HCT116 (cell line): ENCODE data around the gene RAB13.

Experiments used
- EZH2 ChIP-seq: fragments of 200-600 bp; sonication (generic); IDR thresholded peaks from 2 replicates; pipeline ENCODE4 v1.6.1; 2017; ENCODE audit warnings: antibody characterized with exemption, mixed run types
- POLR2A ChIP-seq: IDR thresholded peaks from 2 replicates; pipeline ENCODE4 v1.7.0; 2011; ENCODE audit warnings: borderline replicate concordance; ENCODE audit not compliant: insufficient read depth, insufficient read length; ENCODE audit errors: extremely low read depth

- TF ChIP-seq EZH2 (no peak), POLR2A (no peak)
Measured at GRCh38 chr1:153958111-153958960, 27.8 kb downstream of the RAB13 start, which contains the start of gene CRTC2.
